GM18868 (cell line): Measurements from ENCODE around the gene SMIM20.
"Not testable (repeated sequence)": the region's sequence is repeated elsewhere in the genome, so short reads cannot be mapped to it uniquely, and the experiment has no call there.

Source experiments
- ATAC-seq: cut with Tn5 transposase; IDR thresholded peaks from one replicate; pipeline ENCODE4 v1.9.1; 2021; ENCODE audit warnings: mild to moderate bottlenecking, moderate library complexity; ENCODE audit not compliant: unreplicated experiment

Gene SMIM20

DNA sequence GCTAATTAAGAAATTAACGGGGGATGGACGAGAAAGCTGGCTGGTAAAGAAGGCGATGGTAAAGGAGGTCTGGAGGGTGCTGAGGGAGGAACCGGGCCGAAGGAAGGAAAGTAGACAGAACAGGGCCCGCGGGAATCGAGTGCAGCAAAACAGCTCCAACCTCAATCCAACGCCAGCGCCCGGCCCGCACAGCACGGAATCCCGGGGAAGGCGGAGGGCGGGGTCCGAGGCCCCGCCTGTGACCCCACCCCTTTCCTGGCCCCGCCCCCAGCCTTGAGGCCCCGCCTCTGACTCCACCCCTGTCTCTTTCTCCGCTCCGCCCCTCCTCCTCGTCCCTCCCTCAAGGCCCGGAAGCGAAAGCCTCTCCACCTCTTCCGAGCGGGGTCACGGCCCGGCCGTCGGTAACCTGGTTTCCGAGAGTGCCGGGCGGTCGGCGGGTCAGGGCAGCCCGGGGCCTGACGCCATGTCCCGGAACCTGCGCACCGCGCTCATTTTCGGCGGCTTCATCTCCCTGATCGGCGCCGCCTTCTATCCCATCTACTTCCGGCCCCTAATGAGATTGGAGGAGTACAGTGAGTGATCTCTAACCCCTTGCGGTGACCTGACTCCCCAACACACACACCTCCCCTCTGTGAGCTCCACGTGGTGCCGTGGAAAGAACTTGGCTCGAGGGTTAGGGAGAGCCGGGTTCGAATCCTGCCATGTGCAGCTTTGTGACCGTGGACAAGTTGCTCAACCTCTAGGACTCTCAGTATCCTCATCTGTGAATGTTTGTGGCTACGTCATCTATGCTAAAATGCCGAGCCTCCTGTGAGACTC, at the start of gene SMIM20:
SMIM20 (plus strand) TSS at position 370 of the 819 bp plus-strand sequence; CDS start at position 464, 94 bp downstream.
- peak; percentile 86 for ATAC-seq

DNA sequence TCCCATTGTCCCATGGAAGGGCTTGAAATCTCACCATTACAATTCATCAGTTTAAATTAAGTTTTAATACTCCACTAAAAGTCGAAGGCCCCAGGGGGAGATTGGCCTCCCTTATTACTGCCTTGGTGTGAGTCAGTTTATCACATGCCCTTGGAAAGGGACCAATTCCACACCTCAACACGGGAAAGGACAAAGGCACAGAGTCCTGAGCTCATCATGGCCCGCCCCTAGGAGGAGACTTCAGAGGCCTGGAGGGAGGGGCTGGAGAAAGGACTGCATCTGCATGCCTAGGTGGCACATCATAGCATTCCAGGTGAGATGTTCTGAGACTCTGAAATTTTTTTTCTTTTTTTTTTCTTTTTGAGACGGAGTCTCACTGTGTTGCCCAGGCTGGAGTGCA, 48.4 kb upstream of the SMIM20 start:
- ATAC-seq, result no peak

DNA sequence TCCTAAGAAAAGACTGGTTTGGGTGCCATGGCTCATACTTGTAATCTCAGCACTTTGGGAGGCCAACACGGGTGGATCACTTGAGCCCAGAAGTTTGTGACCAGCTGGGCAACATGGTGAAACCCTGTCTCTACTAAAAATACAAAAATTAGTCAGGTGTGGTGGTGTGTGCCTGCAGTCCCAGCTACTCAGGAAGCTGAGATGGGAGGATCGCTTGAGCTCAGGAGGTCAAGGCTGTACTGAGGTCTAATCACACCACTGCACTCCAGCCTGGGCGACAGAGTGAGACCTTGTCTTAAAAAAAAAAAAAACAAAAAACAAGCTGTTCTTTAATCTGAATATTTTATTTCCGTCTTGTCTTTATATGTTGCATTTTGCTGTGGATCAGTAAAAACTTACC, 47.6 kb upstream of the SMIM20 start:
- ATAC-seq, result not testable (repeated sequence)

DNA sequence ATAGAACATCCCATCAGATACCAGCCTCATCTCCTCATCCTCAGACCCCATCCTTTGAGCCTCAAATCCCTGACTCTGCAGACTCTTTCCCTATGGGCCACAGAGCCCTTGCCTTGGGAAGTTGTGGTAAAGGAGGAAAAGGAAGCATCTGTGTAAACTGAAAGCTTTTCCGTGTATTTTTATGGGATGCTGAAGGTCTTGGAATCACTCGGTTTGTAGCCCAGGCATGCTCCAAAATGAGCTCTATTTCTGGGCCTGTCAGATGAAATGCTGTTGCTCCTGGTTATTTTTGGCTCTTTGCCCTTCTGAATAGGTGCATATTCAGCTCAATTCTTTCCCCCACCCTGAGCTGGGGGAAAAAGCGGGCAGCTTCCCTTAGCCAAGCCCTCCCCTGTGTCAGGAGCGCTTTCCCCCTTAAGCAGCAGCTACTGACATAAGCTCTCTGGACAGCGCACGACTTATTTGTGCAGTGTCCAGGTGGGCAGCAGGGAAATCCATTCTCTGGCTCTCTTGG, 46.2 kb upstream of the SMIM20 start:
- ATAC-seq, result no peak

- peak; percentile 33 for ATAC-seq
Observed at GRCh38 chr4:25870081-25870480, 43.9 kb upstream of the SMIM20 start.

DNA sequence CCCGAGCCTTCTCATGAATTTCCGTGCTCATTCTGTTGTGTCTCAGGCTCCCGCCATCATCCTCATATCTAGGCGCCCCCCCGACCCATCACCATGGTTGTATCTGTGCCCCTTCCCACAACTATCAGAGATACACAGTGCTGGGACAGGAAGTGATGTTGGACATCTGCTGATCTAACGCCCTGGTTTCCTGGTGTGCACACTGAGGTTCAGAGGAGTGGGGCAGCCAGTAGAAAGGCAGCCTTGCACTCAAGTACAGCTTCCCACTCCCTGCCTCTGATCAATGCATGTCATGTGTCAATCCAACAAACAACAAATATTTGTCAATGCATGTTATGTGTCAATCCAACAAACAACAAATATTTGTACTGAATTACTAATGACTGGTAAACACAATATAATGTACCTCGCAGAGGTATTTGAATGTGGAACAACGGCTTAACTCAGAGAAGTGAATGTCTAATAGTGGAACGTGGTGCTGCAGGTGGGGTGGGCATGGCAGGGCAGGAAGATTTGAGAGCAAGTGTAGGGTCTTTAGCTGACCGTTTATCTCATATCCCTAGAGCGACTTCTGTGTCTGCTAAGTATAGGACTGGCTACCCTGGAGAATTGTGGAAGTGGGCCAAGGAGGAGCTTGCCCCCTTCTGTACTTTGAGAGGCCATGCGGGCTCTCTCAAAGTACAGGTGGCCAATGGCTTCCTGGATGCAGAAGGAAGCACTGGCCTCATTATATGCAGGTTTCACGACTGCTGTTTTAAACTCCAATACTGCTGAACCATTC, 41.0 kb upstream of the SMIM20 start:
- ATAC-seq, result no peak

GRCh38 chr4:25873632-25874129, 40.3 kb upstream of the SMIM20 start:
- no peak for ATAC-seq

- peak; percentile 21 for ATAC-seq
Observed at GRCh38 chr4:25874655-25875054, 39.4 kb upstream of the SMIM20 start.

DNA sequence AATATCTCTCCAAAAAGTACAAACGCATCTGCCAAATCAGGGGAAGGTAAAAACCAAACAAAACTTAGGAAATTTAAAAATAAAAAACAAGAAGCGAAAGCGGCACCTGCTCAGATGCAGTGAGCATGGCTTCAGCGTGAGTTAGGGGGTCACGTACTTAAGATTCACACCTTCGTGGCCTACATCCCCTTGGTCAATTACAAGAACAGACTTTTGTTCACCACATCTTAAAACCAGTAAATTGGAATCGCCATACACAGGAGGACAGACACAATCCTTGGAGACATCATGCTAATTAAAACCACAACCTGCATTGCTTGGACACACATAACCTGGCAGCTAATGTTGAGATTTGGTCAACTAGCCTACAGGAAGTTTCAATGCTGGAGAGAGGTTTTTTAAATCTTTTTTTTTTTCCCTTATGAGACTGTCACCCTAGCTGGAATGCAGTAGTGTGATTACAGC, 38.7 kb upstream of the SMIM20 start:
- ATAC-seq, result peak; percentile 38

- ATAC-seq, result no peak
Observed at GRCh38 chr4:25878676-25879075, 35.3 kb upstream of the SMIM20 start.

GRCh38 chr4:25879091-25879584, 34.9 kb upstream of the SMIM20 start:
- no peak for ATAC-seq

- no peak for ATAC-seq
Observed at GRCh38 chr4:25879587-25879986, 34.4 kb upstream of the SMIM20 start.

- peak; percentile 59 for ATAC-seq
Observed at GRCh38 chr4:25879991-25880651, 33.9 kb upstream of the SMIM20 start.

GRCh38 chr4:25881193-25881592, 32.8 kb upstream of the SMIM20 start:
- ATAC-seq, result no peak

- ATAC-seq, result no peak
Observed at GRCh38 chr4:25882226-25882625, 31.8 kb upstream of the SMIM20 start.

DNA sequence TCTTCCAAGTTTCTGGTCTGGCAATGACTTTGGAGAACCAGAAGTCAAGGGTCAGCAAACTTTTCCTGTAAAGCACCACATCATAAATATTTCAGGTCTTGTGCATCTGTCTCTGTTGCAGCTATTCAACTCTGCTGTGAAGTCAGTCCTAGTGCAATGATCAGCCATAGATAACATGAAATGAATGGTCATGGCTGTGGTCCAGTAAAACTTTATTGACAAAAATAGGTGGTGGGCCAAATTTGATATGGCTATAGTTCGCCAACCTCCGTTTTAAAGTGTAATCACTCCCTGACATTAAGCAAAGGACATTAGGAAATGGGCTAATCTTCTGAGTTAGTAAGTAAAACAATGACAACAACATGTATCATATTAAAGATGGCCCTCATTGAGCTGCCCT, 30.5 kb upstream of the SMIM20 start:
- ATAC-seq, result no peak

DNA sequence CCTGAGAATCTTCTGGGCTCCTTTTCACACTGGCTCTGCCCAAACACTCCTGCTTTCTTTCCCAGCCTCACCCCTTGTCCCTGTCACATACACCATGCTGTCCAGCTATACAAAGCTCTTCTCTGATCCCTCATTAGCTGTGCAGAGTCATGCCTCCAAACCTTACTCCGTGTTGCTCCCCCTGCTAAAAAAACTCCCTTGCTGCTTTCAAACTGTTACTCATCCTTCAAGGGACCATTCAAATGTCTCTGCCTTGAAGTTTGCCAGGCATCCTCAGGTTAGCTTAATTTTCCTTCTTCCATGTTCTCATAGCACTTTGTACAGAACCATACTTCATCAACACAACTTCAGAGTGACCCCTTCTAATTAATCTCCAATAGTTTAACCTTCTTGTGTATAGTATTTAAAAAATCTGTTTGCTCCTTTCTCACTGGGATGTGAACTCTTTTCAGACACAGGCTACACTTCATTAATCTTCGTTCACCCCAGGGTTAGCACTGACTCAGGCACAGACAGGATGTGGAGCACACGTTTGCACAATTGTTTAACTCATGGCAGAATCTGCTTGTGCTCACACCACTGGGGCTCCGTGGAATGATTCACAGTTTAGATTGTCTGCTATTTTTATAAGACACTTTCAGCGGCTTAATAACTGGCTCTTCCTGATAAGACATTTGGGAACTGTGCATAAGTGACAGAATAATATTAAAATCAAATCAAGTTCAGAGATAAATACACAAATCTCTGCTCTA, 29.8 kb upstream of the SMIM20 start:
- peak; percentile 70 for ATAC-seq

GRCh38 chr4:25888781-25889180, 25.2 kb upstream of the SMIM20 start:
- ATAC-seq, result no peak

GRCh38 chr4:25889589-25890503, 24.2 kb upstream of the SMIM20 start:
- no peak for ATAC-seq
